Measurements from ENCODE around the gene TTYH2.

TTYH2 gene

GRCh38 chr17:74292495-74292894 lies 79.1 kb downstream of the TTYH2 start:
- DNase-seq (ENCODE audit: low read depth), result no peak

GRCh38 chr17:74295625-74296547 lies 82.5 kb downstream of the TTYH2 start:
- no peak for DNase-seq (ENCODE audit: low read depth)

- DNase-seq (ENCODE audit: low read depth), result no peak
Measured at GRCh38 chr17:74296548-74296936, 83.2 kb downstream of the TTYH2 start.

GRCh38 chr17:74297941-74298340 lies 84.6 kb downstream of the TTYH2 start:
- DNase-seq (ENCODE audit: low read depth), result no peak

- no peak for DNase-seq (ENCODE audit: low read depth)
Measured at GRCh38 chr17:74298778-74299177, 85.4 kb downstream of the TTYH2 start.

GRCh38 chr17:74299226-74300009 lies 86.0 kb downstream of the TTYH2 start:
- DNase-seq (ENCODE audit: low read depth), result no peak

- DNase-seq (ENCODE audit: low read depth), result no peak
Measured at GRCh38 chr17:74303305-74303704, 89.9 kb downstream of the TTYH2 start.

- no peak for DNase-seq (ENCODE audit: low read depth)
Measured at GRCh38 chr17:74304184-74304583, 90.8 kb downstream of the TTYH2 start.

GRCh38 chr17:74305865-74306654 lies 92.7 kb downstream of the TTYH2 start:
- no peak for DNase-seq (ENCODE audit: low read depth)

GRCh38 chr17:74307984-74308773 lies 94.8 kb downstream of the TTYH2 start:
- no peak for DNase-seq (ENCODE audit: low read depth)

GRCh38 chr17:74309902-74310301 lies 96.5 kb downstream of the TTYH2 start:
- no peak for DNase-seq (ENCODE audit: low read depth)
